K562 (cell line): ENCODE data around the gene KRTCAP2. TPM values are rescaled to one million over a fixed set of nuclear protein-coding genes. Genes with fewer than 3 reads are reported as not detected.

Experiments used
- CXXC5 ChIP-seq: fragments of 250-450 bp; sonication (Bioruptor Pico); IDR thresholded peaks from 2 replicates; pipeline ENCODE4 v1.8.0; 2022; ENCODE audit warnings: inconsistent platforms, mild to moderate bottlenecking, moderate library complexity
- DACH1 ChIP-seq: fragments of 450-650 bp; IDR thresholded peaks from 2 replicates; pipeline ENCODE4 v1.6.1; 2018; ENCODE audit not compliant: partially characterized antibody
- DEAF1 ChIP-seq: fragments of 450-650 bp; formaldehyde crosslinking; IDR thresholded peaks from 2 replicates; pipeline ENCODE4 v1.4.0; 2020; ENCODE audit warnings: mild to moderate bottlenecking, moderate library complexity
- ETS2 ChIP-seq: IDR thresholded peaks from 2 replicates; pipeline ENCODE4 v1.6.1; 2016; ENCODE audit warnings: borderline replicate concordance, missing genetic modification characterization, mild to moderate bottlenecking, moderate library complexity, missing compliant biosample characterization; ENCODE audit not compliant: poor library complexity, severe bottlenecking
- HINFP ChIP-seq: fragments of 450-650 bp; conservative IDR thresholded peaks from 2 replicates; pipeline ENCODE4 v1.6.1; 2016; ENCODE audit warnings: missing genetic modification characterization, low read depth, mild to moderate bottlenecking, control low read depth, missing compliant biosample characterization
- HNRNPUL1 ChIP-seq: fragments of 200-400 bp; formaldehyde crosslinking; IDR thresholded peaks from 2 replicates; pipeline ENCODE4 v1.6.1; 2017; ENCODE audit warnings: low read length
- KDM1A ChIP-seq, 2 experiments: fragments of 450-650 bp; IDR thresholded peaks; 2 replicates each; pipeline ENCODE4 v1.6.1; 2016; ENCODE audit warnings: mild to moderate bottlenecking in 2 of 2
- MAFK ChIP-seq: IDR thresholded peaks from 2 replicates; pipeline ENCODE4 v1.6.1; 2011; ENCODE audit warnings: low read length, improper control_type of control experiment
- MAZ ChIP-seq, 2 experiments: fragments of 450-650 bp in 1 of 2; sonication (generic) in 1 of 2; formaldehyde crosslinking; IDR thresholded peaks in 1 of 2; conservative IDR thresholded peaks in 1 of 2; 2 replicates each; pipeline versions ENCODE4 v1.4.0 to v1.5.0; 2020; ENCODE audit warnings: mild to moderate bottlenecking in 1 of 2, missing genetic modification reagents in 1 of 2
- NCOA4 ChIP-seq: fragments of 450-650 bp; IDR thresholded peaks from 2 replicates; pipeline ENCODE4 v1.6.1; 2018; ENCODE audit warnings: mild to moderate bottlenecking; ENCODE audit not compliant: partially characterized antibody
- NELFE ChIP-seq: IDR thresholded peaks from 2 replicates; pipeline ENCODE4 v1.6.1; 2011; ENCODE audit warnings: mild to moderate bottlenecking; ENCODE audit not compliant: insufficient read depth, insufficient read length
- NFE2 ChIP-seq: IDR thresholded peaks from 2 replicates; pipeline ENCODE4 v1.6.1; 2014; ENCODE audit warnings: antibody characterized with exemption, low read depth
- NRF1 ChIP-seq, 2 experiments: fragments of 450-650 bp; IDR thresholded peaks in 1 of 2; conservative IDR thresholded peaks in 1 of 2; 2 replicates each; pipeline ENCODE4 v1.6.1; 2014; ENCODE audit warnings: mild to moderate bottlenecking in 2 of 2
- PHTF2 ChIP-seq: fragments of 250-450 bp; sonication (Bioruptor Pico); IDR thresholded peaks from 2 replicates; pipeline ENCODE4 v1.5.0; 2021; ENCODE audit warnings: mild to moderate bottlenecking
- RB1 ChIP-seq: fragments of 450-650 bp; IDR thresholded peaks from 2 replicates; pipeline ENCODE4 v1.6.1; 2017; ENCODE audit warnings: low read depth, mild to moderate bottlenecking
- RBFOX2 ChIP-seq: fragments of 200-400 bp; formaldehyde crosslinking; IDR thresholded peaks from 2 replicates; pipeline ENCODE4 v1.6.1; 2017; ENCODE audit warnings: low read depth, mild to moderate bottlenecking, low read length, moderate library complexity
- SMARCA4 ChIP-seq: fragments of 450-650 bp; IDR thresholded peaks from 2 replicates; pipeline ENCODE4 v1.6.1; 2016
- SOX6 ChIP-seq: fragments of 450-650 bp; IDR thresholded peaks from 2 replicates; pipeline ENCODE4 v1.6.1; 2014; ENCODE audit warnings: mild to moderate bottlenecking
- TARDBP ChIP-seq: fragments of 450-650 bp; IDR thresholded peaks from 2 replicates; pipeline ENCODE4 v1.6.1; 2016
- TBP ChIP-seq: optimal IDR thresholded peaks from 2 replicates; pipeline ENCODE3; 2011; ENCODE audit warnings: low read depth, low read length, improper control_type of control experiment
- TEAD1 ChIP-seq, 2 experiments: fragments of 450-650 bp in 1 of 2; sonication (generic) in 1 of 2; formaldehyde crosslinking; IDR thresholded peaks; 2 replicates each; pipeline versions ENCODE4 v1.4.0 to v1.8.0; 2020 to 2022; ENCODE audit warnings: mild to moderate bottlenecking in 2 of 2, missing genetic modification reagents in 1 of 2
- VEZF1 ChIP-seq: fragments of 200-800 bp; sonication (Bioruptor generic); IDR thresholded peaks from 2 replicates; pipeline ENCODE4 v1.6.1; 2017; ENCODE audit warnings: missing genetic modification characterization, missing compliant biosample characterization
- WHSC1 ChIP-seq: IDR thresholded peaks from one replicate; pipeline ENCODE4 v1.6.1; 2012; ENCODE audit warnings: low read length, control low read depth, inconsistent platforms
- polyA plus RNA-seq, 8 experiments: library from polyadenylated mRNA; depleted of rRNA in 4 of 8; stranded (reverse) in 5 of 8; unstranded in 3 of 8; fragments of >200 nt; fragmentation: Nextera tagmentation in 2 of 8; fragmentation: Illumina TruSeq in 1 of 8; extraction: Ambion mirVana in 2 of 8; extraction: Trizol in 1 of 8; gene quantifications; 2 replicates each; pipeline versions ENCODE4 v1.2.1 to v1.2.3, GENCODE V29; 2011 to 2014; ENCODE audit warnings: inconsistent platforms in 1 of 8, missing spikeins in 1 of 8
- total RNA-seq, 7 experiments: library from RNA; depleted of rRNA in 6 of 7; stranded (reverse); fragments of >200 nt in 6 of 7; fragmentation: Illumina TruSeq in 2 of 7; extraction: Trizol in 2 of 7; gene quantifications; 2 replicates each; pipeline versions ENCODE4 v1.2.1 to v1.2.3, GENCODE V29; 2011 to 2021; ENCODE audit warnings: low replicate concordance in 1 of 7

Gene KRTCAP2
- total and polyA plus RNA-seq, 9 of the 15 experiments (the other 6 are each of a cell fraction or from before 2014, with no cell fraction given), result 126 to 436 (median 244) TPM

GRCh38 chr1:155167166-155168104 is 5.7 kb downstream of the KRTCAP2 start (continued):
- TF ChIP-seq KDM1A (IDR thresholded peaks at IDR 0.05), result 0 out of 4 replicates have a peak, but pooled peaks of 1 of the 2 experiments have one; percentile 5
- 0 out of 2 replicates have a peak, but pooled peaks have one; percentile 22 for TF ChIP-seq MAFK
- no peak for TF ChIP-seq PHTF2
- no peak for TF ChIP-seq HINFP (tag)
- TF ChIP-seq RB1, result peak; percentile 66
- no peak for TF ChIP-seq RBFOX2
- TF ChIP-seq NFE2, result no peak
- 0 out of 2 replicates have a peak, but pooled peaks have one; percentile 31 for TF ChIP-seq SMARCA4
- TF ChIP-seq NRF1 (conservative IDR thresholded peaks at IDR 0.05 in 1 of 2, IDR thresholded peaks at IDR 0.05 in 1 of 2), result peak in 1 of 2 experiments; percentile 27; a peak in 1 of 4 replicates
- peak; percentile 95 for TF ChIP-seq DEAF1 (CRISPR knock-in tag)
- peak; percentile 44 for TF ChIP-seq TBP
- TF ChIP-seq WHSC1, result no peak
- TF ChIP-seq DACH1, result no peak
- TF ChIP-seq NCOA4, result no peak
- TF ChIP-seq MAZ (CRISPR knock-in tag; conservative IDR thresholded peaks at IDR 0.05 in 1 of 2, IDR thresholded peaks at IDR 0.05 in 1 of 2), result peak; percentile 53 to 72; a peak in 3 of 4 replicates
- TF ChIP-seq CXXC5, result peak; percentile 40
- TF ChIP-seq TARDBP, result 0 out of 2 replicates have a peak, but pooled peaks have one; percentile 38
- TF ChIP-seq TEAD1 (CRISPR knock-in tag; IDR thresholded peaks at IDR 0.05), result peak in 1 of 2 experiments; percentile 42; a peak in 1 of 4 replicates
- TF ChIP-seq SOX6, result no peak
- no peak for TF ChIP-seq ETS2
- TF ChIP-seq VEZF1 (CRISPR knock-in tag), result peak; percentile 77
- no peak for TF ChIP-seq NELFE
- TF ChIP-seq HNRNPUL1, result no peak
